ENCODE data around the gene PRDM5.

Gene PRDM5

DNA sequence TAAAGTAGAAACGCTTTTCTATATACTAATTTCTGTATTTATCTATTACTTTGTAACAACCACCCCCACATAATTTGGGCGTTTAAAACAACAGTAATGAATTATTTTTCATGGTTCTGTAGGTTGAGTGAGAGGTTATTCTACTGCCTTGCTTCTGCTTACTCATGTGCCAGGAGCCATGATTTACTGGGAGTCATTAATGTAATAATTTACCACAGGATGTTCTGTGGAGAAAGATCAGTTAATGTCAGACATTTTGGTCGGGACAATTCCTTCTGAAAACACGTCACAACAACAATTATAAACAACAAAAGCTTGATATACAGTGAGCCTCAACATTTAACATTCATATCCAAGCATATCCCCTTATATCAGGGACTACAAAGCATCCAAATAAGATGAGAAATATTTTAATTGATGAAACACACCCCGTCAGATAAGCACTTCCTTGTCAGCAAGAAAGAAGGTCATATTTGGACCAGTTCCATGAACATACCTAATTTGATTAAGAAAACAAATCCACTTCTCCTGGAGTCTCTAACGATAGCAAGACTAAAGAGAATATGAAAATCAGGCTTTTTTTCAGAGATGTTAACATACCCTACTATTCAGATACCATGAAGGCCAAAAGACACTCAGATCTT, 238.5 kb downstream of the PRDM5 start:
- POLR2A ChIA-PET (ENCODE audit: low non-redundant PET), result no interaction called here
- TF ChIP-seq, protein P1, sequence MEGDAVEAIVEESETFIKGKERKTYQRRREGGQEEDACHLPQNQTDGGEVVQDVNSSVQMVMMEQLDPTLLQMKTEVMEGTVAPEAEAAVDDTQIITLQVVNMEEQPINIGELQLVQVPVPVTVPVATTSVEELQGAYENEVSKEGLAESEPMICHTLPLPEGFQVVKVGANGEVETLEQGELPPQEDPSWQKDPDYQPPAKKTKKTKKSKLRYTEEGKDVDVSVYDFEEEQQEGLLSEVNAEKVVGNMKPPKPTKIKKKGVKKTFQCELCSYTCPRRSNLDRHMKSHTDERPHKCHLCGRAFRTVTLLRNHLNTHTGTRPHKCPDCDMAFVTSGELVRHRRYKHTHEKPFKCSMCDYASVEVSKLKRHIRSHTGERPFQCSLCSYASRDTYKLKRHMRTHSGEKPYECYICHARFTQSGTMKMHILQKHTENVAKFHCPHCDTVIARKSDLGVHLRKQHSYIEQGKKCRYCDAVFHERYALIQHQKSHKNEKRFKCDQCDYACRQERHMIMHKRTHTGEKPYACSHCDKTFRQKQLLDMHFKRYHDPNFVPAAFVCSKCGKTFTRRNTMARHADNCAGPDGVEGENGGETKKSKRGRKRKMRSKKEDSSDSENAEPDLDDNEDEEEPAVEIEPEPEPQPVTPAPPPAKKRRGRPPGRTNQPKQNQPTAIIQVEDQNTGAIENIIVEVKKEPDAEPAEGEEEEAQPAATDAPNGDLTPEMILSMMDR (conservative IDR thresholded peaks at IDR 0.05; ENCODE audit: low read depth), result no peak
- no peak for DNase-seq (ENCODE audit: low spot score)
- CTCF ChIA-PET, result interaction anchor here (0.6 kb wide), 1 partner anchor 605 kb away, joined by 3 read pairs; no protein-coding TSS in a partner anchor
- H3K27ac ChIP-seq, result no peak overlapping the region

- no peak for DNase-seq (ENCODE audit: low spot score)
- TF ChIP-seq, protein P1 (conservative IDR thresholded peaks at IDR 0.05; ENCODE audit: low read depth), result no peak
- POLR2A ChIA-PET (ENCODE audit: low non-redundant PET), result no interaction called here
- H3K27ac ChIP-seq, result no peak overlapping the region
- CTCF ChIA-PET, result no interaction called here
Observed at GRCh38 chr4:120682981-120683380, 239.5 kb downstream of the PRDM5 start.

DNA sequence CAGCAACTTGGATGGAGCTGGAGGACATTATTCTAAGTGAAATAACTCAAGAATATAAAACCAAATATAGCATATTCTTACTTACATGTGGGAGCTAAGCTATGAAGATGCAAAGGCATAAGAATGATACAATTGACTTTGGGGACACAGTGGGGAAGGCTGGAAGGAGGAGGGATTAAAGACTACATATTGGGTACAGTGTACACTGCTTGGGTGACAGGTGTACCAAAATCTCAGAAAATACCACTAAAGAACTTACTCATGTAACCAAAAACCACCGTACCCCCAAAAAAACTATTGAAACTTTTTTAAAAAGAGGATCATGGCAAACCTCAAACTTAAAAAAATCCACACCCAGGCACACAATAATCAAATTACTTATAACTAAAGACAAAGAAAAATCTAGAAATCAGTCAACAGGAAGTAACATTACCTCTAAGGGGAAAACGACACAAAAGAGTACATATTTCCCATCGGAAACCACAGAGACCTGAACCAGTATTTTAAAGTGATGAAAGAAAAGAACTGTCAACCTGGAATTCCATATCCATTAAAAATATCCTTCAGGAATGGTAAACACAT, 241.8 kb downstream of the PRDM5 start:
- no peak for DNase-seq (ENCODE audit: low spot score)
- no peak overlapping the region for H3K27ac ChIP-seq
- TF ChIP-seq, protein P1 (conservative IDR thresholded peaks at IDR 0.05; ENCODE audit: low read depth), result no peak
- POLR2A ChIA-PET (ENCODE audit: low non-redundant PET), result no interaction called here
- CTCF ChIA-PET, result no interaction called here

GRCh38 chr4:120673696-120674095, 248.8 kb downstream of the PRDM5 start:
- TF ChIP-seq, protein P1 (conservative IDR thresholded peaks at IDR 0.05; ENCODE audit: low read depth), result no peak

GRCh38 chr4:120672558-120673147, 249.9 kb downstream of the PRDM5 start:
- DNase-seq (ENCODE audit: low spot score), result no peak
- ChIA-PET POLR2A (ENCODE audit: low non-redundant PET) (no interaction called here), CTCF (no interaction called here)
- no peak overlapping the region for H3K27ac ChIP-seq
- TF ChIP-seq, protein P1 (conservative IDR thresholded peaks at IDR 0.05; ENCODE audit: low read depth), result no peak

More at GRCh38 chr4:120673696-120674095, 248.8 kb downstream of the PRDM5 start:
- ChIA-PET CTCF (no interaction called here), POLR2A (ENCODE audit: low non-redundant PET) (no interaction called here)
- no peak for DNase-seq (ENCODE audit: low spot score)
- H3K27ac ChIP-seq, result no peak overlapping the region

DNA sequence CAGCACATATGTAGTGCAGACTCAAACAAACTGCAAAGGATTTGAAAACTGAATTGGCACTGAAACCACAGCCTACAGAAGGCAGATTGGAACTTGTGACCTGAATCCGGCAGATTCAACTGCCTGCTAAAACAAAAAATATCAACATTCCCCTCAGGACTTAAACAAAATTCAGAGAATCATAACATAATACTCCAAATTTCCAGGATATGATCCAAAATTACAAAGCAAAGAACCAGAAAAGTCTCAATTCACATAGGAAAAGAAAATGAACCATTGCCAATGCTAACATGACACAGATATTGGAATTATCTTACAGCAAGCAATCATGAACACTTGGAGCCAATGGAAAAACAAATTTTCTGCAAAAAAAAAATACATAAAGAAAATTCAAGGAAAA, 250.4 kb downstream of the PRDM5 start:
- DNase-seq (ENCODE audit: low spot score), result no peak
- CTCF ChIA-PET, result no interaction called here
- H3K27ac ChIP-seq, result no peak overlapping the region

More for the DNA sequence above, 250.4 kb downstream of the PRDM5 start:
- POLR2A ChIA-PET (ENCODE audit: low non-redundant PET), result no interaction called here
- TF ChIP-seq, protein P1 (conservative IDR thresholded peaks at IDR 0.05; ENCODE audit: low read depth), result no peak

Measured in RWPE1 (cell line).